Adrenal gland (tissue), 12 donors: ENCODE measurements around the gene UNC5C. TPM values are rescaled to one million over a fixed set of nuclear protein-coding genes. Genes with fewer than 3 reads are reported as not detected.
A peak's percentile ranks its signal among the peaks of the same experiment; 100 is the strongest.

Source experiments
- DNase-seq, 7 donors: peaks; one replicate each; pipeline ENCODE4 v3.0.0-alpha.2; 2019 to 2020
- H3K27ac ChIP-seq, 5 donors: fragments of 200-600 bp; sonication (generic) in 4 of 5; 1 replicate in 3 of 5; 2 replicates in 2 of 5; pipeline versions ENCODE4 v1.5.1 to v1.8.0; 2016 to 2020; ENCODE audit warnings: mild to moderate bottlenecking in 1 of 5
- H3K27me3 ChIP-seq: fragments of 200-600 bp; 2 replicates; pipeline ENCODE4 v1.8.0; 2021
- H3K36me3 ChIP-seq, 2 donors: fragments of 200-600 bp; replicated peaks in 1 of 2; 1 replicate in 1 of 2; 2 replicates in 1 of 2; pipeline versions ENCODE4 v1.5.1 to v1.8.0; 2018 to 2022
- H3K4me1 ChIP-seq, 2 donors: fragments of 200-600 bp; replicated peaks in 1 of 2; 1 replicate in 1 of 2; 2 replicates in 1 of 2; pipeline versions ENCODE4 v1.5.1 to v1.8.0; 2018 to 2021
- H3K4me3 ChIP-seq, 4 donors: fragments of 200-600 bp; sonication (generic) in 3 of 4; one replicate each; pipeline ENCODE4 v1.5.1; 2016 to 2018
- H3K9me3 ChIP-seq, 3 donors: fragments of 200-600 bp; sonication (generic) in 1 of 3; replicated peaks in 1 of 3; 1 replicate in 2 of 3; 2 replicates in 1 of 3; pipeline versions ENCODE4 v1.5.1 to v1.8.0; 2016 to 2021
- CTCF ChIP-seq, 6 experiments: fragments of 450-650 bp in 4 of 6; fragments of 200-600 bp in 2 of 6; sonication (generic) in 1 of 6; IDR thresholded peaks; 1 replicate in 5 of 6; 2 replicates in 1 of 6; pipeline versions ENCODE4 v1.5.1 to v1.8.0; 2016 to 2021; ENCODE audit warnings: antibody characterized with exemption in 6 of 6, mild to moderate bottlenecking in 2 of 6, moderate library complexity in 1 of 6
- POLR2A ChIP-seq, 2 donors: fragments of 450-650 bp; IDR thresholded peaks; one replicate each; pipeline ENCODE4 v1.6.1; 2017; ENCODE audit warnings: antibody characterized with exemption in 2 of 2, mild to moderate bottlenecking in 2 of 2, moderate library complexity in 1 of 2
- WGBS, 4 donors: extraction: QIAGEN DNeasy Blood & Tissue Kit in 2 of 4; methylation state at CpG; one replicate each; pipeline versions ENCODE4 v1.1.5 to v1.1.7; 2013 to 2017; 5-methylcytosine and 5-hydroxymethylcytosine counted together
- intact Hi-C, 2 donors: fragments of 100-400 bp; cut with DNase I; formaldehyde crosslinking; loops; one replicate each; pipeline versions ENCODE4 v1.14.1 to v1.15.0; 2022 to 2023
- polyA plus RNA-seq, 3 donors: library from polyadenylated mRNA; stranded (reverse); fragments of 200-250 nt in 2 of 3; fragments of 350-450 nt in 1 of 3; fragmentation: Illumina TruSeq in 1 of 3; extraction: RNeasy Lipid Tissue Mini Kit (QIAGEN cat#74804) in 1 of 3; gene quantifications; one replicate each; pipeline ENCODE4 v1.2.3, GENCODE V29; 2013 to 2014
- total RNA-seq, 9 donors: library from RNA; depleted of rRNA in 4 of 9; stranded (reverse); fragments of >200 nt in 4 of 9; fragments of 120-200 nt in 1 of 9; fragmentation: NEBNext Ultra II Directional in 1 of 9; extraction: Animal tissue kit (Norgen Biotek cat#: 25700) in 1 of 9; gene quantifications; one replicate each; pipeline versions ENCODE4 v1.1.0 to v1.2.4, GENCODE V29; 2013 to 2023
- donor health status: healthy with polysubstance abuse.
- donor health status: Bipolar disorder and iron deficiency.
- donor health status: DM: yes; HTN: yes; CAD: no.
- donor health status: DM: no; HTN: no; CAD: no.
- donor health status: DM: no; HTN: no; CAD: no.
- donor health status: DM: yes; HTN: yes; CAD: no.

Gene UNC5C
- total and polyA plus RNA-seq, 12 donors, result 4.7 to 33.5 (median 23.8) TPM

- TF ChIP-seq POLR2A (IDR thresholded peaks at IDR 0.05) (peak; percentile 26 to 68), CTCF (IDR thresholded peaks at IDR 0.05) (peak in 1 of 6 experiments; percentile 2)
- H3K36me3 ChIP-seq, result no peaks in the 10 kb centered on the region
- H3K4me3 ChIP-seq, result peak overlapping the region in 3 of 4 donors; percentile 36 to 67 (median 61)
- H3K4me1 ChIP-seq, result no peaks in the 10 kb centered on the region
- WGBS, 4 donors, result 1 to 2% (median 1%) methylated on average over 9 to 64 of the region's 64 CpGs
- no peaks in the 10 kb centered on the region for H3K9me3 ChIP-seq
- intact Hi-C loops, result loop anchor here in 1 of 2 donors (10.0 kb wide), 1 partner anchor 365 kb away; no protein-coding TSS in a partner anchor
- DNase-seq, result peak in 5 of 7 donors; percentile 65 to 88 (median 76)
- H3K27ac ChIP-seq, result peak overlapping the region; percentile 43 to 93 (median 87)
- H3K27me3 ChIP-seq, result no peaks in the 10 kb centered on the region
Measured at GRCh38 chr4:95549246-95550114, 707 bp upstream of the UNC5C start.

GRCh38 chr4:95547715-95548471 lies 880 bp downstream of the UNC5C start:
- H3K4me3 ChIP-seq, result peak overlapping the region in 3 of 4 donors; percentile 61 to 67 (median 65)
- whole genome bisulfite sequencing, 4 donors, result 0 to 1% (median 1%) methylated on average over 19 to 41 of the region's 41 CpGs
- H3K4me1 ChIP-seq, result peaks cover 10 to 12% of the 10 kb centered on the region in 2 donors
- peak; percentile 52 to 77 (median 55) for DNase-seq
- peak overlapping the region in 4 of 5 donors; percentile 87 to 93 (median 90) for H3K27ac ChIP-seq
- intact Hi-C loops, result loop anchor here in 1 of 2 donors (10.0 kb wide), 1 partner anchor 363 kb away; no protein-coding TSS in a partner anchor
- no peaks in the 10 kb centered on the region for H3K36me3 ChIP-seq
- H3K9me3 ChIP-seq, result no peaks in the 10 kb centered on the region
- H3K27me3 ChIP-seq, result no peaks in the 10 kb centered on the region
- no peak for TF ChIP-seq CTCF (IDR thresholded peaks at IDR 0.05)
- peak in 1 of 2 donors; percentile 12 for TF ChIP-seq POLR2A (IDR thresholded peaks at IDR 0.05)

GRCh38 chr4:95546866-95547714 lies 1.7 kb downstream of the UNC5C start:
- peak overlapping the region in 2 of 4 donors; percentile 61 to 67 for H3K4me3 ChIP-seq
- intact Hi-C loops, result loop anchor here in 1 of 2 donors (10.0 kb wide), 1 partner anchor 362 kb away; no protein-coding TSS in a partner anchor
- no peaks in the 10 kb centered on the region for H3K27me3 ChIP-seq
- H3K9me3 ChIP-seq, result no peaks in the 10 kb centered on the region
- no peaks in the 10 kb centered on the region for H3K36me3 ChIP-seq
- peaks cover 10 to 12% of the 10 kb centered on the region in 2 donors for H3K4me1 ChIP-seq
- no peak for TF ChIP-seq CTCF (IDR thresholded peaks at IDR 0.05)
- TF ChIP-seq POLR2A (IDR thresholded peaks at IDR 0.05), result no peak
- H3K27ac ChIP-seq, result peak overlapping the region in 4 of 5 donors; percentile 24 to 93 (median 90)
- peak in 4 of 7 donors; percentile 17 to 30 (median 28) for DNase-seq
- WGBS, 4 donors, result 13 to 25% (median 20%) methylated on average over 20 to 22 of the region's 22 CpGs
